SH-SY5Y (cell line): Measurements from ENCODE around the gene TMEM272.

Source experiments
- GATA2 ChIP-seq: IDR thresholded peaks from 2 replicates; pipeline ENCODE4 v1.6.1; 2011; ENCODE audit warnings: mild to moderate bottlenecking, low read depth, low read length
- GATA3 ChIP-seq: IDR thresholded peaks from 2 replicates; pipeline ENCODE4 v1.6.1; 2011; ENCODE audit warnings: low read depth, mild to moderate bottlenecking, low read length, moderate library complexity

- TF ChIP-seq GATA2 (no peak), GATA3 (no peak)
These were observed 4.4 kb upstream of the TMEM272 start for GRCh38 chr13:51849145-51850101.
